Endodermal cell (in vitro differentiated cells): ENCODE results near the gene CYP8B1. TPM values are rescaled to one million over a fixed set of nuclear protein-coding genes. Genes with fewer than 3 reads are reported as not detected.

Experiments
- DNase-seq: peaks from one replicate; pipeline ENCODE4 v3.0.0-alpha.2; 2017
- H3K27ac ChIP-seq: 2 replicates; pipeline ENCODE4 v1.5.1; 2013; ENCODE audit warnings: mild to moderate bottlenecking, low read depth, low read length, moderate library complexity
- H3K27me3 ChIP-seq: 2 replicates; pipeline ENCODE4 v1.6.1; 2013; ENCODE audit warnings: mild to moderate bottlenecking, low read length, moderate library complexity; ENCODE audit not compliant: insufficient read depth, control insufficient read depth, poor library complexity, severe bottlenecking
- H3K36me3 ChIP-seq: 2 replicates; pipeline ENCODE4 v1.7.0; 2013; ENCODE audit warnings: mild to moderate bottlenecking, low read length, moderate library complexity; ENCODE audit not compliant: control insufficient read depth, insufficient read depth
- H3K4me1 ChIP-seq: one replicate; pipeline ENCODE4 v1.7.0; 2013; ENCODE audit warnings: low read length; ENCODE audit not compliant: control insufficient read depth, insufficient read depth
- H3K4me3 ChIP-seq: 2 replicates; pipeline ENCODE4 v1.5.1; 2013; ENCODE audit warnings: mild to moderate bottlenecking, low read length, moderate library complexity
- H3K9ac ChIP-seq: 2 replicates; pipeline ENCODE4 v1.6.1; 2013; ENCODE audit warnings: mild to moderate bottlenecking, low read length, moderate library complexity; ENCODE audit not compliant: poor library complexity, severe bottlenecking; ENCODE audit errors: extremely low read depth
- H3K9me3 ChIP-seq: 2 replicates; pipeline ENCODE4 v1.6.1; 2013; ENCODE audit warnings: mild to moderate bottlenecking, low read length, moderate library complexity; ENCODE audit not compliant: control insufficient read depth
- H3K27ac Mint-ChIP-seq: 2 replicates; pipeline ENCODE4 v1.8.0; 2020; ENCODE audit warnings: mixed read lengths
- H3K27me3 Mint-ChIP-seq: 2 replicates; pipeline ENCODE4 v1.8.0; 2021; ENCODE audit warnings: mild to moderate bottlenecking, mixed read lengths; ENCODE audit not compliant: insufficient read depth
- H3K36me3 Mint-ChIP-seq: 2 replicates; pipeline ENCODE4 v1.8.0; 2020; ENCODE audit warnings: low read depth, mixed read lengths
- H3K4me1 Mint-ChIP-seq: 2 replicates; pipeline ENCODE4 v1.8.0; 2020; ENCODE audit warnings: mixed read lengths
- H3K4me3 Mint-ChIP-seq: 2 replicates; pipeline ENCODE4 v1.8.0; 2020; ENCODE audit warnings: mild to moderate bottlenecking, moderate library complexity, mixed read lengths
- H3K9me3 Mint-ChIP-seq: 2 replicates; pipeline ENCODE4 v1.8.0; 2020; ENCODE audit warnings: mild to moderate bottlenecking, mixed read lengths
- WGBS, 2 experiments: methylation state at CpG; one replicate each; pipeline versions ENCODE4 v1.1.5 to v1.1.7; 2013; ENCODE audit warnings: missing lambda C conversion rate in 2 of 2, mixed read lengths in 1 of 2; ENCODE audit not compliant: insufficient coverage in 1 of 2, insufficient read length in 1 of 2; 5-methylcytosine and 5-hydroxymethylcytosine counted together
- total RNA-seq, 2 donors: library from RNA; stranded (reverse); fragmentation: NEBNext Ultra II Directional in 1 of 2; extraction: Animal tissue kit (Norgen Biotek cat#: 25700) in 1 of 2; gene quantifications; 2 replicates in 1 of 2; 3 replicates in 1 of 2; pipeline ENCODE4 v1.2.1, GENCODE V29; 2021
- TF ChIP-seq, protein P1 (sequence below): fragments of 200-600 bp; sonication (generic); conservative IDR thresholded peaks from 2 replicates; pipeline ENCODE4 v1.5.0; 2021; ENCODE audit warnings: antibody characterized with exemption, mild to moderate bottlenecking

The CYP8B1 gene
- total RNA-seq, 2 donors from 2014 or later: not detected

DNA sequence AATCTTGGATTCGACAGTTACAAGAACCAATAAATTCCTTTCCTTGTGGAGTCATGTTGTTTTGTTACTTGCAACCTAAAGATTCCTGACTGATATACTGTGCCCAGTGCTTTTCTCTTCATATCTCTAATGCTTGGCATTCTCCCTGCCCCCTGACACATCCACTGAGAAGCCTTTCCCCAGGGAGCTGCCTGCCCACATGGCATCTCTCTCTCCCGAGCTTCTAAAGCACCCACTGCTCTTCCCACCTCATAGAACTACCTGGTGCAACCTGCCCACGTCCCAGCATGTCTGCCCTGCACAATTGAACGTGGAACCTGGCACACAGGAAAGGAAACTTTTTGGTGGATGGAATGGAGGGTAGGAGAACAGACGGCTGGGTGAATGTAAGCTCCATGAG is 6.8 kb downstream of the CYP8B1 start:
- Mint-ChIP-seq H3K36me3 (no peaks in the 10 kb centered on the region), H3K4me1 (no peaks in the 10 kb centered on the region), H3K4me3 (no peak overlapping the region), H3K27me3 (peaks cover 12% of the 10 kb centered on the region), H3K27ac (no peak overlapping the region), H3K9me3 (no peaks in the 10 kb centered on the region)
- 84 to 90% methylated on average over 2 to 5 of the region's 5 CpGs for WGBS, 2 experiments
- TF ChIP-seq, protein P1, sequence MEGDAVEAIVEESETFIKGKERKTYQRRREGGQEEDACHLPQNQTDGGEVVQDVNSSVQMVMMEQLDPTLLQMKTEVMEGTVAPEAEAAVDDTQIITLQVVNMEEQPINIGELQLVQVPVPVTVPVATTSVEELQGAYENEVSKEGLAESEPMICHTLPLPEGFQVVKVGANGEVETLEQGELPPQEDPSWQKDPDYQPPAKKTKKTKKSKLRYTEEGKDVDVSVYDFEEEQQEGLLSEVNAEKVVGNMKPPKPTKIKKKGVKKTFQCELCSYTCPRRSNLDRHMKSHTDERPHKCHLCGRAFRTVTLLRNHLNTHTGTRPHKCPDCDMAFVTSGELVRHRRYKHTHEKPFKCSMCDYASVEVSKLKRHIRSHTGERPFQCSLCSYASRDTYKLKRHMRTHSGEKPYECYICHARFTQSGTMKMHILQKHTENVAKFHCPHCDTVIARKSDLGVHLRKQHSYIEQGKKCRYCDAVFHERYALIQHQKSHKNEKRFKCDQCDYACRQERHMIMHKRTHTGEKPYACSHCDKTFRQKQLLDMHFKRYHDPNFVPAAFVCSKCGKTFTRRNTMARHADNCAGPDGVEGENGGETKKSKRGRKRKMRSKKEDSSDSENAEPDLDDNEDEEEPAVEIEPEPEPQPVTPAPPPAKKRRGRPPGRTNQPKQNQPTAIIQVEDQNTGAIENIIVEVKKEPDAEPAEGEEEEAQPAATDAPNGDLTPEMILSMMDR: no peak
- Histone ChIP-seq H3K4me1 (no peaks in the 10 kb centered on the region), H3K36me3 (no peaks in the 10 kb centered on the region), H3K27me3 (no peaks in the 10 kb centered on the region), H3K9me3 (no peaks in the 10 kb centered on the region), H3K4me3 (no peak overlapping the region), H3K9ac (no peak overlapping the region), H3K27ac (no peak overlapping the region)
- DNase-seq: peak; percentile 6

DNA sequence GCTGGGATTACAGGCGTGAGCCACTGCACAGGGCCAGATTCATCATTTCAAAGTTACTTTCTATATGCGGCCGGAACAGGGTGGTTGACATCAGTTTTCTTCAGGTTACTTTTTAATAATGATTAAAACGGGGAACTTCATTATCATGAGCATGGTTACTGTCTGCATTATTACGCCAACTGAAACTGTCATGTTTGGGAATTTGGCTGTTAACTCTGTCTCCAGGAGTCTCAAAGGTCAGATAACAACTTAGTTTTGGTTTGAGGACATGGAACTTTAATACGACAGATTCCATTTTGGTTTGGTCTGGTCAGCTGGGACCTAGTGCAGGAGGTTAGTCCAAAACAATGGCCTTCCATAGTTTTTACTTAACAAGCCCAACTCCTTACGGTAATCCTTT is 8.5 kb downstream of the CYP8B1 start:
- WGBS, 2 experiments: 88 to 95% methylated on average over 7 of the region's 7 CpGs
- no peak overlapping the region for H3K4me3 ChIP-seq
- Mint-ChIP-seq H3K9me3 (peaks cover under 1% of the 10 kb centered on the region), H3K27me3 (peaks cover 18% of the 10 kb centered on the region), H3K36me3 (no peaks in the 10 kb centered on the region), H3K4me3 (no peak overlapping the region), H3K27ac (no peak overlapping the region), H3K4me1 (no peaks in the 10 kb centered on the region)
- DNase-seq: no peak
- no peaks in the 10 kb centered on the region for H3K36me3 ChIP-seq
- H3K27ac ChIP-seq: no peak overlapping the region
- H3K9me3 ChIP-seq: no peaks in the 10 kb centered on the region
- no peak overlapping the region for H3K9ac ChIP-seq
- no peaks in the 10 kb centered on the region for H3K4me1 ChIP-seq
- TF ChIP-seq, protein P1: no peak
- H3K27me3 ChIP-seq: no peaks in the 10 kb centered on the region

DNA sequence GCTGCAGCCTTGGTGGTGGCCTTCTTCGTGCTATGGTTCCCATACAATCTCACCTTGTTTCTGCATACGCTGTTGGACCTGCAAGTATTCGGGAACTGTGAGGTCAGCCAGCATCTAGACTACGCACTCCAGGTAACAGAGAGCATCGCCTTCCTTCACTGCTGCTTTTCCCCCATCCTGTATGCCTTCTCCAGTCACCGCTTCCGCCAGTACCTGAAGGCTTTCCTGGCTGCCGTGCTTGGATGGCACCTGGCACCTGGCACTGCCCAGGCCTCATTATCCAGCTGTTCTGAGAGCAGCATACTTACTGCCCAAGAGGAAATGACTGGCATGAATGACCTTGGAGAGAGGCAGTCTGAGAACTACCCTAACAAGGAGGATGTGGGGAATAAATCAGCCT is 10.4 kb downstream of the CYP8B1 start:
- H3K36me3 ChIP-seq: no peaks in the 10 kb centered on the region
- 93 to 100% methylated on average over 8 of the region's 8 CpGs for WGBS, 2 experiments
- TF ChIP-seq, protein P1: no peak
- H3K27me3 Mint-ChIP-seq: peaks cover 27% of the 10 kb centered on the region
- H3K9ac ChIP-seq: no peak overlapping the region
- no peaks in the 10 kb centered on the region for H3K4me1 Mint-ChIP-seq
- no peak overlapping the region for H3K27ac ChIP-seq
- peaks cover 3% of the 10 kb centered on the region for H3K9me3 Mint-ChIP-seq
- no peaks in the 10 kb centered on the region for H3K4me1 ChIP-seq
- no peaks in the 10 kb centered on the region for H3K36me3 Mint-ChIP-seq
- no peak overlapping the region for H3K4me3 ChIP-seq
- H3K27me3 ChIP-seq: no peaks in the 10 kb centered on the region
- no peak overlapping the region for H3K4me3 Mint-ChIP-seq
- H3K27ac Mint-ChIP-seq: no peak overlapping the region
- H3K9me3 ChIP-seq: no peaks in the 10 kb centered on the region
- peak; percentile 6 for DNase-seq
